HEK293T (cell line): ENCODE measurements around the gene DIAPH1.
A peak's percentile ranks its signal among the peaks of the same experiment; 100 is the strongest.

Experiments used
- CTCF ChIA-PET: fragments of 350-600 bp; formaldehyde crosslinking; extraction: SDS; loops from one replicate; lab custom pipeline; 2021; ENCODE audit warnings: antibody characterized with exemption, inconsistent platforms; lab: Yijun Ruan, JAX
- POLR2A ChIA-PET: fragments of 350-600 bp; formaldehyde crosslinking; extraction: SDS; loops from one replicate; lab custom pipeline; 2020; ENCODE audit warnings: antibody characterized with exemption, inconsistent platforms; lab: Yijun Ruan, JAX
- DNase-seq: peaks from one replicate; pipeline ENCODE4 v3.0.0; 2012; ENCODE audit warnings: mixed read lengths; ENCODE audit errors: extremely low spot score
- ARNT ChIP-seq: fragments of 450-650 bp; IDR thresholded peaks from 2 replicates; pipeline ENCODE4 v1.6.1; 2017; ENCODE audit warnings: mild to moderate bottlenecking
- BHLHE40 ChIP-seq: fragments of 450-650 bp; IDR thresholded peaks from 2 replicates; pipeline ENCODE4 v1.6.1; 2016; ENCODE audit warnings: mild to moderate bottlenecking, moderate library complexity, borderline replicate concordance
- CTBP1 ChIP-seq: fragments of 450-650 bp; IDR thresholded peaks from 2 replicates; pipeline ENCODE4 v1.6.1; 2016; ENCODE audit warnings: borderline replicate concordance
- ELF4 ChIP-seq: fragments of 450-650 bp; IDR thresholded peaks from 2 replicates; pipeline ENCODE4 v1.6.1; 2017; ENCODE audit warnings: antibody characterized with exemption
- FOXA1 ChIP-seq: fragments of 450-650 bp; IDR thresholded peaks from 2 replicates; pipeline ENCODE4 v1.6.1; 2016; ENCODE audit warnings: mild to moderate bottlenecking
- FOXK2 ChIP-seq: fragments of 450-650 bp; IDR thresholded peaks from 2 replicates; pipeline ENCODE4 v1.6.1; 2016; ENCODE audit warnings: mild to moderate bottlenecking
- FOXM1 ChIP-seq: fragments of 450-650 bp; IDR thresholded peaks from 2 replicates; pipeline ENCODE4 v1.6.1; 2017; ENCODE audit warnings: mild to moderate bottlenecking, borderline replicate concordance
- HDGF ChIP-seq: fragments of 450-650 bp; IDR thresholded peaks from 2 replicates; pipeline ENCODE4 v1.6.1; 2017; ENCODE audit warnings: antibody characterized with exemption, borderline replicate concordance
- L3MBTL2 ChIP-seq: fragments of 450-650 bp; conservative IDR thresholded peaks from 2 replicates; pipeline ENCODE4 v1.6.1; 2016; ENCODE audit warnings: mild to moderate bottlenecking
- LEF1 ChIP-seq: fragments of 450-650 bp; IDR thresholded peaks from 2 replicates; pipeline ENCODE4 v1.6.1; 2017; ENCODE audit warnings: mild to moderate bottlenecking, borderline replicate concordance
- NFRKB ChIP-seq: fragments of 450-650 bp; IDR thresholded peaks from 2 replicates; pipeline ENCODE4 v1.6.1; 2016; ENCODE audit warnings: mild to moderate bottlenecking, moderate library complexity
- PKNOX1 ChIP-seq: fragments of 450-650 bp; IDR thresholded peaks from 2 replicates; pipeline ENCODE4 v1.6.1; 2016
- SP1 ChIP-seq: fragments of 450-650 bp; IDR thresholded peaks from 2 replicates; pipeline ENCODE4 v1.6.1; 2017
- SUZ12 ChIP-seq: fragments of 450-650 bp; IDR thresholded peaks from 2 replicates; pipeline ENCODE4 v1.6.1; 2016; ENCODE audit warnings: mild to moderate bottlenecking
- TARDBP ChIP-seq: fragments of 450-650 bp; IDR thresholded peaks from 2 replicates; pipeline ENCODE4 v1.6.1; 2016
- ZNF384 ChIP-seq: fragments of 450-650 bp; IDR thresholded peaks from 2 replicates; pipeline ENCODE4 v1.6.1; 2016

DIAPH1 gene

GRCh38 chr5:141478321-141478945 is 140.4 kb downstream of the DIAPH1 start:
- DNase-seq = no peak
- TF ChIP-seq ZNF384 = no peak
- TF ChIP-seq FOXM1 = no peak
- no peak for TF ChIP-seq ARNT
- TF ChIP-seq HDGF = no peak
- no peak for TF ChIP-seq BHLHE40
- TF ChIP-seq NFRKB = no peak
- TF ChIP-seq FOXA1 = no peak
- TF ChIP-seq PKNOX1 = no peak
- no peak for TF ChIP-seq SP1
- TF ChIP-seq CTBP1 = no peak
- no peak for TF ChIP-seq FOXK2
- no peak for TF ChIP-seq LEF1
- TF ChIP-seq L3MBTL2 = no peak
- TF ChIP-seq TARDBP = no peak
- TF ChIP-seq SUZ12 = no peak
- no peak for TF ChIP-seq ELF4
- ChIA-PET CTCF (no interaction called here), POLR2A (no interaction called here)

GRCh38 chr5:141477815-141478214 is 141.0 kb downstream of the DIAPH1 start:
- CTCF ChIA-PET = no interaction called here
- POLR2A ChIA-PET = no interaction called here
- DNase-seq = no peak
- no peak for TF ChIP-seq ELF4
- TF ChIP-seq HDGF = no peak
- no peak for TF ChIP-seq FOXK2
- TF ChIP-seq L3MBTL2 = no peak
- no peak for TF ChIP-seq LEF1
- TF ChIP-seq PKNOX1 = no peak

GRCh38 chr5:141477044-141477575 is 141.7 kb downstream of the DIAPH1 start:
- DNase-seq = no peak
- POLR2A ChIA-PET = no interaction called here
- CTCF ChIA-PET = interaction anchor here (2.3 kb wide), 1 partner anchor 56 kb away, joined by 9 read pairs; the partner anchor contains the start of gene PCDHGA11
- TF ChIP-seq SP1 (no peak), PKNOX1 (no peak)

- TF ChIP-seq SUZ12 (no peak), LEF1 (no peak), SP1 (no peak), BHLHE40 (no peak), ARNT (no peak), PKNOX1 (no peak), L3MBTL2 (no peak), FOXM1 (no peak), ZNF384 (no peak), CTBP1 (no peak), FOXK2 (no peak), ELF4 (no peak), NFRKB (no peak), TARDBP (no peak), FOXA1 (no peak), HDGF (no peak)
- ChIA-PET CTCF (interaction anchor here (0.8 to 2.3 kb wide), 5 partner anchors 11 to 59 kb away, joined by 3 to 9 read pairs (median 4); partner anchors contain the start of genes PCDHGA11 and PCDHGB7), POLR2A (interaction anchor here (0.8 to 0.9 kb wide), 2 partner anchors 18 to 81 kb away, joined by 3 read pairs; no protein-coding TSS in a partner anchor)
- no peak for DNase-seq
These were observed 142.5 kb downstream of the DIAPH1 start for GRCh38 chr5:141476132-141476911.

DNA sequence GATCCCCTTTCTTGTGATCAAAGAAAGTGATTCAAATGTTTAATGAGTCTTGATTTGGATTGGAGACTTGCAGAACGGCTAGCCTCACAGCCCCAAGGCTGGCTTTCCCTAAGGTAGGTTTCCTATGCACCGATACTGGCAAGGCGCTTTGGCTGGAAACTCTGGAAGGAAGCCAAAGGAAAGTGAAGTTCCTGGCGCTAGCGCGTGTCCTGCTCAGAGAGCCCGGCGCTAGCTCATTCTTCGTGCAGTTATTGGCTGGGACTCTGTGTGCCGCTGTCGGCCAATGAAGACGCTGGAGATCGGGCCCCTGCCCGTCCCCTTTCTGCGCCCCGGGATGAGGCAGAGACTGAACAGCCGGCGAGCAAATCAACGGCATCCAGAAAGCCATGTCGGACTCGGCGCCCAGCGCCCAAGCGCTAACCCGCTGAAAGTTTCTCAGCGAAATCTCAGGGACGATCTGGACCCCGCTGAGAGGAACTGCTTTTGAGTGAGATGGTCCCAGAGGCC is 143.1 kb downstream of the DIAPH1 start, which contains the start of gene PCDHGC3:
Gene PCDHGC3 (plus strand): TSS at position 342 of the 507 bp plus-strand sequence. CDS start 151 bp downstream, at position 493.
- TF ChIP-seq ARNT (no peak), L3MBTL2 (peak; percentile 72), PKNOX1 (peak; percentile 59)
- peak; percentile 82 for DNase-seq
- CTCF ChIA-PET = interaction anchor here (0.6 to 2.3 kb wide), 9 partner anchors 10 to 304 kb away, joined by 3 to 9 read pairs (median 4); partner anchors contain the start of genes PCDHGA11 and PCDHGB7
- POLR2A ChIA-PET = interaction anchor here (0.5 to 0.9 kb wide), 6 partner anchors 8 to 82 kb away, joined by 3 to 5 read pairs (median 3); partner anchors contain the start of gene PCDHGC5
